Endothelial cell of coronary artery (primary cell): Measurements from ENCODE around the gene HIF1AN. TPM values are rescaled to one million over a fixed set of nuclear protein-coding genes. Genes with fewer than 3 reads are reported as not detected.

Experiments
- total RNA-seq: library from RNA; depleted of rRNA; stranded (reverse); fragments of >200 nt; gene quantifications from 2 replicates; pipeline ENCODE4 v1.2.3, GENCODE V29; 2014

Gene HIF1AN
- 6.9 and 11.6 TPM in 2 replicates for total RNA-seq

DNA sequence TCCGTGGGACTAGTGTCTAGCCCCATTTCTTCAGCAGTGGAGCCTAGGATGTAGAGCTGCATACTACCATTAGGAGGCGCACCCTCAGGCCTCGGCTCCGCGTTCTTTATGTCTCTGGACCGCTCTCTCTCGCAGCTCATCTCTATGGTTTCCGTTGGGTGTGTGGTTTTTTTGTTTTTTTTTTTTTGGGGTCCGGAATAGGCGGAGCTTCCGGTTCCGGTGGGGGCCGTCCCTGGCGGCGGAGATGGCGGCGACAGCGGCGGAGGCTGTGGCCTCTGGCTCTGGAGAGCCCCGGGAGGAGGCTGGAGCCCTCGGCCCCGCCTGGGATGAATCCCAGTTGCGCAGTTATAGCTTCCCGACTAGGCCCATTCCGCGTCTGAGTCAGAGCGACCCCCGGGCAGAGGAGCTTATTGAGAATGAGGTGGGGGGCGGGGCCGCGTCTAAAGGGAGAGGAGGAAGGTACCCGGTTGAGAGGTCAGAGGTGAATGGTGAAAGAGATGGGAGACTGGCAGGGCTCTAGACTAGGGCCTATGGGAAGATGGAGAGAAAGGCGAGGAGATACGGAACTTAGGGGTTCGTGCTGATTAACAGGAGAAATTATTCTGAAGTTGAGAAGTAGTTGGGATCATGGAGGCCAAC, at the start of gene HIF1AN:
HIF1AN (plus strand) TSS at position 229 of the 639 bp plus-strand sequence; CDS start at position 245, 16 bp downstream.

DNA sequence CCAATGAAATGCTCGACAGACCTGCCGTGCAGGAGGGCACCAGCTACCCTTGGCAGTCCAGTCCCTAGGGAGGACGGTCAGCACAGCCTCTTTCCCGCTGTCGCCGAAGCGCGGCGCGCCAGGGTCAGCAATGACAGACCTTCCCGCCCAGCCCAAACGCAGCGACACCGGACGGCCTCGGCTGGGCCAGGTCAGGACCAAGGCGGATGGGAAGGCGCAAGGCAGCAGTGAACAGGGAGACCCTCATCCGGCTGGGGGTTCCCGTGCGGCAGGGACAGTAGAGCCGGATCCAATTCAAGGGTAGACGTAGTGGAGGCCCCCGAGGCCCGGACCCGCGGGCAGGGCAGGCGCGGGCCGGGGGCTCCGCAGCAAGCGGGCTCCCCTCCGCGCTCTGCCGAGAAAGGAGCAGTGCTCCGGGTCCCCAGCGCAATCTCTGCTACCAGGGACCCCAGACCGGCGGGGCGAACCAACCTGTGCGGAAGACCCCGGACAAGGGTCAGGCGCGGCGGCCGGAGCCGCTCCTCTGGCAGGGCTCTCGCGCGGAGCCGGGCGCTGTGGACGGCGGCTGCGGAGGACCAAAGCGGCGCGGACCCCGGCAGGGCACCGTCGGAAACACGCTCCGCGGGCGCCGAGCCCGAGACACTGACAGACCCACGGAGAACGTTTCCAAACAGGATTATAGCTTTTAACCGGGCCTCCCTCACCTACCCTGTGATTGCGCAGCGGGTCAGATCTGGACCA, 16.3 kb upstream of the HIF1AN start, which contains the start of gene SEC31B:
SEC31B (minus strand) TSS at position 551 of the 741 bp plus-strand sequence. CDS start 2,909 bp downstream, outside the sequence.

GRCh38 chr10:100529475-100530298, 6.1 kb upstream of the HIF1AN start, which contains the start of gene NDUFB8:
TSS of gene NDUFB8 (minus strand) at chr10:100529871. CDS start at chr10:100529851, 20 bp downstream.

Other genes with a start within 250 kb of the HIF1AN start
- gene BLOC1S2, start 249.3 kb upstream of the HIF1AN start, total RNA-seq, result 44.0 and 53.5 TPM in 2 replicates
- gene PKD2L1, start 205.7 kb upstream of the HIF1AN start, total RNA-seq, result not detected in 2 replicates
- gene SCD, start 188.7 kb upstream of the HIF1AN start, total RNA-seq, result 30.9 and 35.4 TPM in 2 replicates
- not detected in 2 replicates for gene WNT8B, start 72.9 kb upstream of the HIF1AN start, total RNA-seq
- 2.4 and 5.4 TPM in 2 replicates for gene SEC31B, start 16.1 kb upstream of the HIF1AN start, total RNA-seq
- 170 and 206 TPM in 2 replicates for gene NDUFB8, start 6.1 kb upstream of the HIF1AN start, total RNA-seq
- not detected in 2 replicates for gene PAX2, start 209.6 kb downstream of the HIF1AN start, total RNA-seq